GM19372 (cell line): ENCODE data around the gene PTRH1.

Experiments used
- ATAC-seq: cut with Tn5 transposase; IDR thresholded peaks from one replicate; pipeline ENCODE4 v1.9.1; 2021; ENCODE audit warnings: mild to moderate bottlenecking, low read depth, moderate library complexity; ENCODE audit not compliant: unreplicated experiment

Gene PTRH1

DNA sequence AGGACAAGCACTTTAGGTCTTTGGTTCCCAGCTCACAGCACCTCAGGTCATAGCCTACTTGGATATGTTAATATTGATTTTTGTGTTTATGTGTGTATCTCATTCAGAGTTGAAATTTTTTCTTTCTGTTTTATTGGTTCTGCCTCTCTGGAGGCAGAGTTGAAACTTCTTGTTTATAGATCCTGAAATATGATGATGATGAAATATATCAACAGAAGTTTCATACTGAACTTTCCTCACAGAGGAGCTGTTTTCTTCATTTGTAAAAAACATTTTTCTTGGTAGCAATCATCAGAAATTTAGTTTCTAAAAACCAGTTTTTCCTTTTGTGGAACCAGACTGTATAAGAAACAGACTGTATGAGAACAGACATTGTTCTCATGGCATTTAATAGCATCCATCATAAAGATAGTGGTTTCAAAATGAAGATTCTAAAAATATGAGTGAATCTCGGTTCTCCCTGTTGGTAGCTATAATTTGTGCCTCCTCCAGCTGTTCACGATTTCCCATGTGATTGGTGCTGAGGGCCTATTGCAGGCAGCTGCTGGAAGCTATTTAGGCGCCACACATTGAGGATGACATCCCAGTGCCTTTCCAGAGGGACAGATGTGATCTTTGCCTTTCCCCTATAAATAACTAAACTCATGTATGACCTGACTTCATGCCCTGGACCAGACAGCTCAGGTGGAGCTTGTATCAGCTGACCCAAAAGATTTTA is 48.2 kb downstream of the PTRH1 start:
- ATAC-seq = no peak

DNA sequence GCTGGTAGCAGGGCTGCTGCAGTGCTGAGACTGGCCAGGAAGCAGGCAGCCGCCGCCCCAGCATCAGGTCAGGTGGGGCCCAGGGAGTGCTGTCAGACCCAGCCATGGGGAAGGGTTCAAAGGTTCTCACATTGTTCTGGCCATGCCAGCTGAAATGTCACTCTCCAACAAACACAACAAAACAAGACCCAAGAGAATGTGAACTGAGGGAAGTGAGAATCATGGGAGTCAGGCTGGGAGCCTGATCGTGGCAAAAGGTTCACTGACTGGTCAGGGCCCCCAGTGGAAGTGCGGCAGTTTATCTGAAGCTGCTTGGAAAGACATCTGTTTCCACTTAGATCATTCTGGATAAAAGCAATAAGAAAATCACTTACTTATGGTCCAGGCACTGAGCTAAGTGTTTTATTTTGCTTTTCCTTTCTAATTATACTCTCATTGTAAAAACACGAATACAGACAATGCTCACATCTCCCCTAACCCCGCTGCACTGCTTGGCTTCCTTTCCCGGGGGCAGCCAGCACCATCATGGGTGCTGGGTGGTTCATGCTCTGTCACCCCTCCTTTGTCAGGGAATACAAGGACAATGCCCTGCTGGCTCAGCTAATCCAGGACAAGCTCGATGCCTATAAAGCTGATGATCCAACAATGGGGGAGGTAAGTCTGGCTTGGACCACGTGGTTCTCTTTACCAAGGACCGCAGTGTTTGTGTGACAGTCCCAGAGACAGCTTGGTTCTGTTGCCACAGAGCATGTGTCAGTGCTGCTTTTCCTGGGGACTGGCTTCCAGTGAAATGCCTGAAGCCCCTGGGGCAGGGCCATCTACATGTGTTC is 50.6 kb downstream of the PTRH1 start:
- ATAC-seq = no peak

DNA sequence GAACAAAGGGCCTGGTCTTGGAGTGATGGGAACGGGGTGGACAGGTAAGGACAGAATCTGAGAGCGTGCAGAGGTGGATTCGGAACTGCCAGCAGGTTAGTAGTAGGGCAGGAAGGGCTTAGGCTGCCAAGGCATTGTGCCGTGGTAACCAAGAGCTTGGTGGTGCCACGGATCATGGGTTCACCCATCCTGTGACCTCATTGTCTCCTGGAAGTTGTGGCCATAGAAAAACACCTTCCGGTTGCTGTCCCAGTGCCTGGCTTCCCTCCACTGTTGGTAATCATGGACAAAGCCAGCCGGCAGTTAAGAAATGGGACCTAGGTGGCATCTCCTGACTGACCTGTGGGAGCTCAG is 51.2 kb downstream of the PTRH1 start:
- no peak for ATAC-seq
